Measurements from ENCODE around the gene KSR1. TPM values are rescaled to one million over a fixed set of nuclear protein-coding genes. Genes with fewer than 3 reads are reported as not detected.

The KSR1 gene
- total RNA-seq, 1 experiment from 2014 or later = 21.7 TPM

DNA sequence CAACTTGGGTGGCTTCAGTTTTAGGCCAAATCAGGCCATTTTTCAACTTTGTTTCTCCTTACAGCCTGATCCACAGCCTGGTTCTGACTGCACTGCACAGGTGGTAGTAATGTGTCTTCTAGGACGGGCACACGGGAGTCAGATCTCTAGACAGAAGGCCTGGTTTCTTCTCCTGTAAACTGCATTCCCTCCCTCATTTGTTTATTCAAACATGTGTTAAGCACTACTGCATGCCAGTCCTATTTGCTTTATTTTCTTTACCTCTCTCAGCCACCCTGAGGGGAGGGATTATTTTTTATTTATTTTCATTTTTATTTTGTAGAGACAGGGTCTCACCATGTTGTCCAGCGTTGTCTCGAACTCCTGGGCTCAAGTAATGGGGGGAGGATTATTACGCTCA is 6.3 kb upstream of the KSR1 start:
- H3K4me3 ChIP-seq (ENCODE audit: low read depth in 2 of 2, low read length in 2 of 2) = no peak overlapping the region
- BruUV-seq (replicated peaks) = no TSS peak
- in situ Hi-C loops (cut with HindIII; ENCODE audit: low pct_unique_long_range_greater_than_20kb, low sequenced_read_pairs) = no loop called here
- ChIA-PET CTCF (no interaction called here), POLR2A (no interaction called here)
- TF ChIP-seq, protein P1, sequence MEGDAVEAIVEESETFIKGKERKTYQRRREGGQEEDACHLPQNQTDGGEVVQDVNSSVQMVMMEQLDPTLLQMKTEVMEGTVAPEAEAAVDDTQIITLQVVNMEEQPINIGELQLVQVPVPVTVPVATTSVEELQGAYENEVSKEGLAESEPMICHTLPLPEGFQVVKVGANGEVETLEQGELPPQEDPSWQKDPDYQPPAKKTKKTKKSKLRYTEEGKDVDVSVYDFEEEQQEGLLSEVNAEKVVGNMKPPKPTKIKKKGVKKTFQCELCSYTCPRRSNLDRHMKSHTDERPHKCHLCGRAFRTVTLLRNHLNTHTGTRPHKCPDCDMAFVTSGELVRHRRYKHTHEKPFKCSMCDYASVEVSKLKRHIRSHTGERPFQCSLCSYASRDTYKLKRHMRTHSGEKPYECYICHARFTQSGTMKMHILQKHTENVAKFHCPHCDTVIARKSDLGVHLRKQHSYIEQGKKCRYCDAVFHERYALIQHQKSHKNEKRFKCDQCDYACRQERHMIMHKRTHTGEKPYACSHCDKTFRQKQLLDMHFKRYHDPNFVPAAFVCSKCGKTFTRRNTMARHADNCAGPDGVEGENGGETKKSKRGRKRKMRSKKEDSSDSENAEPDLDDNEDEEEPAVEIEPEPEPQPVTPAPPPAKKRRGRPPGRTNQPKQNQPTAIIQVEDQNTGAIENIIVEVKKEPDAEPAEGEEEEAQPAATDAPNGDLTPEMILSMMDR (IDR thresholded peaks at IDR 0.05) = no peak
- TF ChIP-seq, protein P2, sequence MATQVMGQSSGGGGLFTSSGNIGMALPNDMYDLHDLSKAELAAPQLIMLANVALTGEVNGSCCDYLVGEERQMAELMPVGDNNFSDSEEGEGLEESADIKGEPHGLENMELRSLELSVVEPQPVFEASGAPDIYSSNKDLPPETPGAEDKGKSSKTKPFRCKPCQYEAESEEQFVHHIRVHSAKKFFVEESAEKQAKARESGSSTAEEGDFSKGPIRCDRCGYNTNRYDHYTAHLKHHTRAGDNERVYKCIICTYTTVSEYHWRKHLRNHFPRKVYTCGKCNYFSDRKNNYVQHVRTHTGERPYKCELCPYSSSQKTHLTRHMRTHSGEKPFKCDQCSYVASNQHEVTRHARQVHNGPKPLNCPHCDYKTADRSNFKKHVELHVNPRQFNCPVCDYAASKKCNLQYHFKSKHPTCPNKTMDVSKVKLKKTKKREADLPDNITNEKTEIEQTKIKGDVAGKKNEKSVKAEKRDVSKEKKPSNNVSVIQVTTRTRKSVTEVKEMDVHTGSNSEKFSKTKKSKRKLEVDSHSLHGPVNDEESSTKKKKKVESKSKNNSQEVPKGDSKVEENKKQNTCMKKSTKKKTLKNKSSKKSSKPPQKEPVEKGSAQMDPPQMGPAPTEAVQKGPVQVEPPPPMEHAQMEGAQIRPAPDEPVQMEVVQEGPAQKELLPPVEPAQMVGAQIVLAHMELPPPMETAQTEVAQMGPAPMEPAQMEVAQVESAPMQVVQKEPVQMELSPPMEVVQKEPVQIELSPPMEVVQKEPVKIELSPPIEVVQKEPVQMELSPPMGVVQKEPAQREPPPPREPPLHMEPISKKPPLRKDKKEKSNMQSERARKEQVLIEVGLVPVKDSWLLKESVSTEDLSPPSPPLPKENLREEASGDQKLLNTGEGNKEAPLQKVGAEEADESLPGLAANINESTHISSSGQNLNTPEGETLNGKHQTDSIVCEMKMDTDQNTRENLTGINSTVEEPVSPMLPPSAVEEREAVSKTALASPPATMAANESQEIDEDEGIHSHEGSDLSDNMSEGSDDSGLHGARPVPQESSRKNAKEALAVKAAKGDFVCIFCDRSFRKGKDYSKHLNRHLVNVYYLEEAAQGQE (IDR thresholded peaks at IDR 0.05; ENCODE audit: insufficient read depth in 1 of 2, low read depth in 2 of 2, low read length in 1 of 2) = no peak
- no peak for TF ChIP-seq TCF7L2 (IDR thresholded peaks at IDR 0.05; ENCODE audit: low read depth, low read length)
- no peak for TF ChIP-seq SIN3A (IDR thresholded peaks at IDR 0.05; ENCODE audit: borderline replicate concordance, insufficient read depth, low read depth, low read length)
- no peak for TF ChIP-seq POLR2AphosphoS5 (IDR thresholded peaks at IDR 0.05; ENCODE audit: low read depth, low read length)
- no peaks in the 10 kb centered on the region for H3K36me3 ChIP-seq (ENCODE audit: control insufficient read depth, insufficient read depth, low read length)
- H3K4me1 ChIP-seq (ENCODE audit: control insufficient read depth, insufficient read depth, low read length) = no peaks in the 10 kb centered on the region
- DNase-seq (ENCODE audit: low read depth, low spot score) (no peak), ATAC-seq (no peak)
- H3K27ac ChIP-seq (ENCODE audit: low read length) = no peak overlapping the region
- intact Hi-C loops (cut with micrococcal nuclease; ENCODE audit: unreplicated experiment) = no loop called here
- no peaks in the 10 kb centered on the region for H3K9me3 ChIP-seq (ENCODE audit: control insufficient read depth, insufficient read depth, low read depth, low read length)
- H3K27me3 ChIP-seq (ENCODE audit: control insufficient read depth, insufficient read depth, low read length) = no peaks in the 10 kb centered on the region

DNA sequence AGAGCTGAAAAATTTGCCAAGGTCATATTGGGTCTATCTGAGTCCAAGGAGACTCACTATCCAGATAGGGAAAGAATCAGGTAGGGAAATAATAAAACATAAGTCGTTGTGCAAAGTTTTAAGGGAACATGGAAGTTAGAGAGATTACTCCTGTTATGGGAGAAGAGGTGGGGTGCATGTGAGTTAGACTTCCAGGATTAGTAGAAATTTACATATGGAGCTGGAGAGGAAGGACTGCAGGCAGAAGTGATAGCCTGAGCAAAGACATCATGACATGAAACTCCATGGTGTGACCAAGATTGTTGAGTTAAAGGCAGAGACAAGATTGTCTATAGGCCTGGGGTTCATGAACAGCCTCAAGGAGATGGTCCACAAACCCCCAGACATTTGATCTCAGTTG is 5.8 kb upstream of the KSR1 start:
- ATAC-seq = no peak
- no peaks in the 10 kb centered on the region for H3K9me3 ChIP-seq (ENCODE audit: control insufficient read depth, insufficient read depth, low read depth, low read length)
- in situ Hi-C loops (cut with HindIII; ENCODE audit: low pct_unique_long_range_greater_than_20kb, low sequenced_read_pairs) = no loop called here
- no peak overlapping the region for H3K4me3 ChIP-seq (ENCODE audit: low read depth in 2 of 2, low read length in 2 of 2)
- no peak for DNase-seq (ENCODE audit: low read depth, low spot score)
- no peaks in the 10 kb centered on the region for H3K36me3 ChIP-seq (ENCODE audit: control insufficient read depth, insufficient read depth, low read length)
- H3K4me1 ChIP-seq (ENCODE audit: control insufficient read depth, insufficient read depth, low read length) = no peaks in the 10 kb centered on the region
- BruUV-seq (replicated peaks) = no TSS peak
- ChIA-PET POLR2A (no interaction called here), CTCF (no interaction called here)
- no peaks in the 10 kb centered on the region for H3K27me3 ChIP-seq (ENCODE audit: control insufficient read depth, insufficient read depth, low read length)
- TF ChIP-seq TCF7L2 (IDR thresholded peaks at IDR 0.05; ENCODE audit: low read depth, low read length) = no peak
- TF ChIP-seq SIN3A (IDR thresholded peaks at IDR 0.05; ENCODE audit: borderline replicate concordance, insufficient read depth, low read depth, low read length) = no peak
- TF ChIP-seq, protein P2 (IDR thresholded peaks at IDR 0.05; ENCODE audit: insufficient read depth in 1 of 2, low read depth in 2 of 2, low read length in 1 of 2) = no peak
- intact Hi-C loops (cut with micrococcal nuclease; ENCODE audit: unreplicated experiment) = no loop called here
- no peak overlapping the region for H3K27ac ChIP-seq (ENCODE audit: low read length)

Measured in Panc1 (cell line).